Activated T-cell treated with anti-CD3 and anti-CD28 coated beads for 24 hours (primary cell): ENCODE results near the gene ANKRD34C.

ENCODE experiments used
- DNase-seq: peaks from one replicate; pipeline ENCODE4 v3.0.0-alpha.2; 2020; ENCODE audit warnings: low read depth

Gene ANKRD34C

DNA sequence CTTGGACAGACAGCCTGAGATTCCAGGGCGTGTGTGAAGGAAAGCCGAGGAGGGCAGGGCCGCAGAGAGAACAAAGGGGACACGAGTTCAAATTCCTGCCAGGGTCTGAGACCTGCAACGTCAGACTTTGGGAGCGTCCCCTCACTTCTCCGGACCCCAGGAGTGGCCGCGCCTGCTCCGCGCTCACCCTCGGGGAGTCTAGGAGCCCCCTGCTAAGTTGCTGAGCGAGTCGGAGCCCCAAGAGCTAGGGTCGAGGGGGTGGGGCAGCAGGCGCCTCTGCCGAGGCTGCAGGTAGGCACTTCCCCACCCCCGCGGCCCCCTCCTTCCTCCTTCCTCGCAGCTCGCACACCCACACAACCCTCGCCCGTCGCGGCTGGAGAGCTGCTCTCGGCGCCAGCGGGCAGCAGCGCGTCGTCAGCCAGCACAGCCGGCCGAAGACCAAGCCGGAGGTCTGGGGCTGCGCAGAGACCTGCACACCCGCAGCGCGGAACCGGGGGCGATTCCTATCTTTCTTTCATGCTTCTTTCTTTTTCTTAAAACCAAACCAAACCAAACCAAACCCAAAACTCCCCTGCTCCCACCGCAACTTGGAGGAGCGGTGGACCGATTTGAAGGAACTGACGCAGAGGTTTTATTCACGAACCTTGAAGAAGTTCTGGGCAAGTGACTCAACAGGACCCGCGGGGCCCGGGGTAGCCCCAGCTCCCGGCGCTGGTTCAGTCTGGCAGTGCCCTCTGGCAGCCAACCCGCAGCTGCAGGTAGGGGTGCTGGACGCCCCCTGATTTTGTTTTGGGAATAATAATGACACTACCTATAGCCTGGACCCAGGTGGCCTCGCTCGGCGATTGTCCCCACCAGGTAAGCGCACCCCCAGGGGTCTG, at the start of gene ANKRD34C:
Gene ANKRD34C, plus strand, starts transcription at position 352 of the 881 bp plus-strand sequence. CDS start 10,563 bp downstream, outside the sequence.
- DNase-seq = no peak

DNA sequence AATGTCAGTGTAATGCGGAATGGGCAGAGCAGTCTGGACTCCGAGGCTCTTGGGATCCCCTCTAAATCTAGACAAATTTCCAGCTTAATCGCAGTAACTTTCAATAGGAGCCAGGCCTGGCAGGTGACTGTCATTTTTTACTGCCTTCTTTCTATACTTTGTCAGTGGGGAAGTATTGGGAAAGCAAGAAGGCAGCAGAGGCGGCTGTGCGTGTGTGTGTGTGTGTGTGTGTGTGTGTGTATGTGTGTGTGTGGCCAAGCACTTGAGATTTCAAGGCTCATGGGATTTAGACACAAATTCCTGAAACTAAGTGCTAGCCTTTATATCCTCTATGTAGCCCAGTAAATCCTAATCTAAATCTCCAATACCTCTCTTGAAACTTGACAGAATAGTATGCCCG, 49.3 kb upstream of the ANKRD34C start:
- no peak for DNase-seq

DNA sequence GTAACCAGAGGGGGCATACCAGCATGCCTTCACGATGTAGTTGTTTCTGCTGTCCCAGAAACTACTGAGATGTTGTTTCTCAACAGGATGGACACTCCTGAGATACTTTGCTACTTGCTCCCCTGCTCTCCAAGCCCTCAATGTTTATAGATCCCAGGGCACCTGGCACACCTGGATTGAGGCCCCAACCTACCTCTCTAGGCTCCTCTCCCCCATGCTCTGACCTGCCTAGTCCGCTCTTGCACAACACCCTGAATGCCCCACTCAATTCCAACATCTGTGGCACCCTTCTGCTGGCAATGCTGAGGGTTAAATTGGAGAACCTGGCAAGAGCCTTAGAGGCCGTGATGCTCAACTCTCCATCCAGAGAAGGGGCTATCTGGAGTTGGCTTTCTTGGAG, 42.5 kb upstream of the ANKRD34C start:
- DNase-seq = no peak

DNA sequence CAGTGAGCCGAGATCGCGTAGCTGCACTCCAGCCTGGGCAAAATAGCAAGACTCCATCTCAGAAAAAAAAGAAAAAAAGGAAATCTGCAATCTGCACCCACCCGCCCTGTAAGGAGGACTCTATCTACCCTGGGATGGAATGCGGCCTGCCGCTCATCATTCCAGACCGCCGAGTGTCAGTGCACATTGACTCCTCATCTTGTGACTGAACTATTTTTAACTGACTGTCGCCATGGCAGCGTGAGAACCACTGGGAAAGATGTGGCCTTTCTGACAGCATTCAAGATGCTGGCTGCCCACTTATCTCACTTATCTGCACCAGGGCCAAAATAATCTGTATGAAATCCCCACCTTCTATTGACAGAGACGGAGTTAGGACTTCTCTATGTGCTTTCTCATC, 38.8 kb upstream of the ANKRD34C start:
- DNase-seq = no peak

DNA sequence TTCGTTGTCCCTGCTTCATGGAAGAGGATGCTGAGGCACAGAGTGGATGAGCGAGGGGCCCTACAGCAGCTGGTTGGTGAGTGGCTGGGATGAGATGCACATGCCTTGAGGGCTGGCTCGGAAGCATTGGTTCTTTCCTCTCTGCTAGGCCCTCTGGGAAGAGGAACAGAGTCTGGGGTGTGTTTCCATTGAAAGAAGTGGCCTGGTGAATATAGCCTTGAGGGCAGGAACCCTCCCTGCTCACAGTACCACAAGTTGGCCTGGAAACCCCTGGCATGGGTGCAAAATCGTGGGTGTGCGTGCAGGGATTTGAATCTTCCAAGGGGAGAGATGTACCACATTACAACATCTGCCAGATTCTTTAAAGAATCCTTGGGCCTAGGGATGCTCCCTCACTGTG, 37.6 kb upstream of the ANKRD34C start:
- no peak for DNase-seq

DNA sequence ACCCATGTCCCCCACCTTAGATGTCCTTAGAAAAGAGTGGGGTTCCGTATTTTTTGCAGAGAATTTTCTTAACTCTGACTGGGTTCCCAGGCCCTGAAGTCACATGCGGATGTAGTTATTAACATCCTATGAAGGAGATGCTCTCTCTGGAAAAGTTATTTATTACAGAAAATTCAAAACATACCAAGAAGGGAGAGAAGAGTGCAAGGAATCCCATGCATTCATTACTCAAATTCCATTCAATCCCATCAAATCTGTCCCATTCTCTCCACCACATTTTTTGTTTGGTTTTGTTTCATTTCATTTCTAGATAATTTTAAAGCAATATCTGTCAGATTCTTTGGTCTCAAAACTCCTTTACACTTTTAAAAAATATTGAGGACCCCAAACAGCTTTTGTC, 34.3 kb upstream of the ANKRD34C start:
- no peak for DNase-seq

DNA sequence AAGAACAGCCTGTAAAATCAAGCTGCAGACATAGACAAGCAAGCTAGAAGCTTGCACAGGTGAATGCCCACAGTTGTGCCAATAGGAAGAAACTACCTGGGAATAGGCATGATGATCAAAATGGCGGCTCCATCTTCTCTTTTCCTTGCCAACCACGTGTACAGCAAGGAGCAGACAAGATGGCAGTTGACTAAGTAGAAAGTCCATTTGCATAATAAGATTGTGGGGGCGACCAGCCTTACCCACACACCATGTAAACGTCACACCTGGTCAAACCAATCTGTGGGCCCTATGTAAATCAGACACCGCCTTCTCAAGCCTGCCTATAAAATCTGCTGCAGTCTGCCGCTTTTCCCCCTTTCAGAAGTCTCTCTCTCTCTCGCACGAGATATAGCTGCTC, 25.1 kb upstream of the ANKRD34C start:
- DNase-seq = no peak

DNA sequence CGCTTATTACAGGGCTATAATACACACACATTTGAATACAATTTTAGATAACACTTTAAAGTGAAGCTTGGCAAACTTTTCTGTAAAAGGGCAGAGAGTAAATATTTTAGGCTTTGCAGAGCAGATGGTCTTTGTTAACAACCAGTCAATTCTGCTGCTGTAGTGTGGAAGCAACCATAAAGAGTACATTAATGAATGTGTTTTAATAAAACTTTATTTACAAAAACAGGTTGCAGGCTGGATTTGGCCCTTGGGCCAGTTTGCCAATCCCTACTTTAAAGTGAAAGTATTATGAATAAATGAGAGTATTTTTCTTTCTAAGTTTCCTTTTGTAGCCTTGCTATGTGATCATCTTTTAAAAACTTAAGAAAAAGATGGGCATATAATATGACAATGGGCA, 20.7 kb upstream of the ANKRD34C start:
- DNase-seq = no peak

DNA sequence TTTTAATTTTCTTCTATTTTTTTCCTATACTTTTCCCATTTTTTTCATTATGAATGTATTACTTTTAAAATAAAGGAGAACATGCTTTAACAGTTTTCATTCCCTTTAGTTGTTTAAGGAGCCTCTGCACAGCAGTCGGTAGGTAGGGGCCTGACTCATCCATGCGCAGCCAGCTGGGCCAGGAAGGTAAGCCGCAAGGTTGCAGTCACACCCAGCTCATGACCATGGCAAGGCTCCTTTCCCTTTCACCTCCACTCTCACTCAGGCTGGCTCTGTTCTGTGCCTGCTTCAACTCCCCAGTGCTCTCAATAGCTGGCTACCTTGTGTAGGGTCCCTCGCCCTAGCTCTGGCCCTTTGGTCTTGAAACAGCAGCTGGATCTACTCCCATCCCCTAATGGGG, 17.4 kb upstream of the ANKRD34C start:
- DNase-seq = no peak

DNA sequence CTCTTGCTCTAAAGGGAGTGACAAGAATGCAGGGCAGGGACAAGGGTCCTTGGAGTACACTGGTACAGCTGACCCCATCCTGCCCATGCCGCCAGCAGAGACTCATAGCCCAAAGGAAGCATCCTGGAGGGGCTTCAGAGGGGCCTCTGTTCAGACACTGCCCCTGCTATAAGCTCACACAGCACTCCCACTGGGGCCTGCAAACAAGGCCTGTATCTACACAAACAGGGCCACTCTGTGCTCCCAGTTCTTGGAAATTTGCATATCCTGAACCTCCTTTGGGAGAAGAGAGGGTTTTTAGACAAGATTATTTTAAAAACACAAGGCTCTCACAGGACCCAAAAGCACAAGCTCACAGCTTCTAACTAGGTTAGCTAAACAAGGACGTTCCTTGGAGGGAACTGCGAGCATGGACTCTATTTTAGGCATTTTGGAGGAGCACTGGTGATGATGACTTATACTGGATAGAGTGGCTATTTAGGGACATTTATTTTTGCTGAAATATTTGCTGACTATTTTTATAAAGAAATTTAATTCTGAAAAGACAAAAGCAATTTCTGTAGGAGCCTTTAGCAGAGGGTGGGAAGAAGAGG, 16.4 kb upstream of the ANKRD34C start:
- DNase-seq = no peak

DNA sequence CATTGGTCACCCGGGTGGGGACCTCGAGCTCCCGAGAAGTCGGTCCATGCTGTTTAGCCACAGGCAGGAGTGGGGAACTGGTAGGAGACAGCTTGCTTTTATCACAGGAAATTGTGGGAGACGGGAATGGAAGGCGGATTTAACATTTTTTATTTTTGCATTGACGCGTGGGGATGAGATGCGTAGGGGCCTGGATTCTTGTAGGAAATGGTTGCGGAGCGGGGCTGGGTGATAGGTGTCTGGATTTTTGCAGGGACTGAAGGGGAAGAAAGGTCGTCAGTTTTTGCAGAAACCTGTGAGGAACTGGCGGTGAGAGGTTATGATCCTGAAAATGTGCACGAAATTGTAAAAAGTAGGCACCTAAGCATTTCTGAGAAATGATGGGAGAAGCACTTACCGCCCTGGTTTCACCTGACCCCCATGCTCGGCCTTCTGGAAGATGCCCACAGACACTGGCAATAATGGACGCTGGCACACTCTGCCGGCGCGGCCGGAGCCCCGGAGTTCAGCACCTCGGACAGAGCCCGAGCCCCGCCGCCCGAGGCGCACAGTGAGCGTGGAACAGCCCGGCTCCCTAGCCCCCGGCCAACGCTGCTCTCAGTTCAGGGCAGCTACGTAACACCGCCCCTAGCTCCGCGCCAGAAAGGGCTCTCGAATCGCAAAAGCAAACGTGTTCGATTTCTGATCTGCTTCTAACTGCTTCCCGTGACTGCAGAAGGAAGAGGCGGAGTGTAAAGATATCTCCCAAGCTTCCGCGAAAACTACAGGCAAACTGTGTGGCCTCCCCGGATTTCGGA, 928 bp downstream of the ANKRD34C start:
- DNase-seq = no peak

DNA sequence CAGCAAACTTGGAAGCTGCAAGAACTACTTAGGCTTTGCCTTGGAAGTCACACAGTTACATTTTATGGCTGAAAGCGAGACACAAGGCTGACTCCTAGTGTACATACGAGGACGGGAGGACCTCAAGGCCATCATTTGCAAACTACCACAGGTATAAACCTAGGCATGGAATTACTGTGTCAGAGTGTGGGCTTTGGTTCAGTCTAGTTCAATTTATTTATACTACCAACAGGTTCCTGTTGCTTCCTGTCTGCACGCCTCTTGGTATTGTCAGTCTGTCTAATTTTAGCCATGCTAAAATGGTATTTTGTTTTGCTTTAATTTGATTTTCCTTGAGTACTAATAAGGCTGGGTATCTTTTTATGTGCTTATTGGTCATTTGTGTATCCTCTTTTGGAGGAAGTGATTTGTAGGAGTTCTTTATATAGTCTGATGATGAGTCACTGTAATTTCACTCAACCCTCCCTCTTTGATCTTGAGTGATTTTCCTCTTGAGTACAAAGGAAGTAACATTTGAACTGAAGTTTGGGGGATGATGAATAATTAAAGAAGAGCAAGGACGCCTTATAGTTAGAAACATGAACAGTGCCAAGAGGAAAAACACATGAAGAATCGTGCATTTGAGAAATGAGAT, 8.2 kb downstream of the ANKRD34C start:
- no peak for DNase-seq

DNA sequence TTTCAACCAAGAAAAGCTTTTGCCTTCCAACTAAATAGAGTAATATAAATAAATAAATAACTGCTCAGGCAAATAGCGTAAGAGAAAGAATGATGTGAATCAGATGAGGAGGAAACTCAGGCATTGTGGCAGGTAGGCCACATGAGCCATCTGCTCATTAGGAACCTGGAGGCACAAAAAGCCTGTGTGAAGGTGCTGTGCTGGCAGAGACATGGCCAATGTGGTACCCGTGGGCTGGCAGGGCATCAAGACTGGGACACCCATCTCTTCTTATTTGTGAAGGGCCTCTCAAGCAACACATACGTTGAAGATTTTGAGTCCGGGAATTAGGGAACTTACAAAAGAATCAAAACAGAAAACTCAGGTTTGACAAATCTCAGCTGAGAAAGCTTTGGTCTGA, 9.5 kb downstream of the ANKRD34C start:
- no peak for DNase-seq

DNA sequence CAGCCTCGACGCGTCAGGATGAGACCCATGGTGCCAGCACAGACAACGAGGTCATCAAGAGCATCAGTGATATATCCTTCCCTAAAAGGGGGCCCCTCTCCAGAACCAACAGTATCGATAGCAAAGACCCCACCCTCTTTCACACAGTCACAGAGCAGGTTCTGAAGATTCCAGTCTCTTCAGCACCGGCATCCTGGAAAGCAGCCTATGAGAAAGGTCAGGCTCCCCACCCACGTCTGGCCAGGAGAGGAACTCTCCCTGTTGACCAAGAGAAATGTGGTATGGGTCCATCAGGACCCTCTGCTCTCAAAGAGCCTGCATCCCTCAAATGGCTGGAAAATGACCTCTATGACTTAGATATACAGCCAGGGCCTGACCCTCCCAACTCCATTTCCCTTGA, 11.6 kb downstream of the ANKRD34C start:
- no peak for DNase-seq

DNA sequence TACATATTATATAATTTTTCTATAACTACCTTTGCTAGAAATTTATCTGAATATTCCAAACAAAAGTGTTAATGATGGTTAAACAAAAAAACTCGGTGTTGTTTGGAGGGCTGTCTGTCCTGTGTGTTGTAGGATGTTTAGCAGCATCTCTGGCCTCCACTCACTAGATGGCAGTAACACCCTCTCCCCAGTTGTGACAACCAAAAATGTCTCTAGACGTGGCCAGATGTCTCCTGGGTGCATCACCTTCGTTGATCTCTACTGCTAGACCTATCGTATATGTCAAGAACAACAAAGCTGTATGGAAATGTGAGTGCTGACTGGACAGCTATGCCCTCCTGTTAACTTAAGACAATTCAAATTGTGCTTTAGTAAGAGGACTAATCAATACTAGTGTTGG, 14.1 kb downstream of the ANKRD34C start:
- no peak for DNase-seq

DNA sequence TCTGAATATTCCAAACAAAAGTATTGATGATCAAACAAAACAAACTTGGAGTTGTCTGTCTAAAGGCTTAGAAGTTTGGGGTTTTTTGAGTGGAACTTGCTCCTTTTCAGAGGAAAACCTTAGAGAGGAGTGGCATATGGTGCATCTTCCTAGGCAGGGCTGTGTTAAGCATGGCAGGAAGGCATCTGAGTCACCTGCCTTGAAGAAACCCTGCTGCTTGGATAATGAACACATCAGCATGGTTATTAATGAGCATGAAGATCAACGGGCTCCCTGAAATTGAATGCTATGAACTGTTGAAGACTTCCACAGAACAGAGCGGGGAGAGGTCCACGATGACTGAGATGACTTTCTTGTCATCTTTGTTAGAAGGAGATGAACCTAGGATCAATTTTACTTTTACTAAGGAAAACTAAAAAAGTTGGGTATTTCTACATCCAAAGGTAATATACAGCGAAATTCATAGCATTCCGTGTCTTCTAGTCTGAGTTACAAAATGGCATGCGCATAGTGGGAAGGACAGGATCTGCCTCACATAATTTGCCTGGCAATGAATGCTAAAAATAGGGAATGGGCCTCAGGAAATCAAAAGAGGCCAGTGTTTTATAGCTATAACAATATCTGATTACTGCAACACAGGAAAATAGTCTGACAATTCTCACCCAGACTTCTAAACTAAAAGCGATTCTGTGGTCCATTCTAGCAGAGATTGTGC, 16.8 kb downstream of the ANKRD34C start:
- DNase-seq = no peak

DNA sequence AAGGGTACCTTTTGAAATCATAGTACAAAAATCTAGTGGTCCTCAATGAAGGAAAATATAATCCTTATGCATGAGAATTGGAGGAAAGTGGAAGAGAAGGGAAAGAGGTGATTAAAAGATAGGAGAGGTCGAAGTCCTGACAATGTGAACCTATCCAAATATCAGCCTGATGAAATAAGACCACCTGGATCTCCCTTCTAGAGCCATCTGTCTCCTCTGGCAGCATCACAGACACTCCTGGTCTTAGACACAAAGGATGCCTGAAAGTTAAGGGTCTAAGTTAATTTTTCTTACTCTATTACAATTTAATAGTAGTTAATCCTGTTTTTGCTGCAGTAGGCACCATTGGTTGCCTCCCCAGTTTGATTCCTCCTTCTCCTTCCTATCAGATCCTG, 17.3 kb downstream of the ANKRD34C start:
- no peak for DNase-seq

DNA sequence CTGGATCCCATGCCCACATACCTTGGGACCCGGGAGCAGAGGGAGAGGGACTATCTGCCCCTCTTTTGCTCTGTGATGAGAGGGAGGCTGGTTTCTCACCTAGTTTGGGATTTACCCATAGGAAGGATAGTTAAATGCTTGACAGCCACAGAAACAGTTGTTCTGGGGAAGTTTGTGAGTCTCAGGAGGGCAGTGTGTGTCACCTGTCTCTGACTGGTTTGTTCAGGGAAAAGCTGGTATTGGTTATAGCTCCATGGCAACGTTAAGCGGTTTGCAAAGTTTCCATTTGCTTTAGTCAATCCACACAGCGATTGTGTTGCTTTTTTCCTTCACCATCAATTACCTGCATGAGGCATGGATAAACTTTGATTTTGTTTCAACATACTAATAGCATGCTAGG, 24.7 kb downstream of the ANKRD34C start:
- no peak for DNase-seq

DNA sequence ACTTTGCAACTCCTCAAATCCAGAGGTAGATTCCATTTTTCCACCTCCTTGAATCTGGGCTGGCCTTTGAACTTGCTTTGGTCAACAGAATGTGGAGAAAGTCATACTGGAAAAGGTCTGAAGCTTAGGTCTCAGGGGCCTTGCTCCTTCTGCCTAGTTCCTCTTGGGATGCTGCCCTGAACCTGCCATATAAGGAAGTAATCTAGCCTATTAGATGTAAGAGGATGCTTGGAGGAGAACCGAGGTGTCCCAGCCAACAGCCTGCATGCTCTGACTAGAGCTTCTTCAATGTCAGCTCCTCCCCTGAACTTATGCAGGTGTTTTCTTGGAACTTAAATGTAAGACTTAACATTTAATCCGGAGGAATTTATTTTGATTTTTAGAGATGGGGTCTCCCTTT, 26.4 kb downstream of the ANKRD34C start:
- DNase-seq = no peak

DNA sequence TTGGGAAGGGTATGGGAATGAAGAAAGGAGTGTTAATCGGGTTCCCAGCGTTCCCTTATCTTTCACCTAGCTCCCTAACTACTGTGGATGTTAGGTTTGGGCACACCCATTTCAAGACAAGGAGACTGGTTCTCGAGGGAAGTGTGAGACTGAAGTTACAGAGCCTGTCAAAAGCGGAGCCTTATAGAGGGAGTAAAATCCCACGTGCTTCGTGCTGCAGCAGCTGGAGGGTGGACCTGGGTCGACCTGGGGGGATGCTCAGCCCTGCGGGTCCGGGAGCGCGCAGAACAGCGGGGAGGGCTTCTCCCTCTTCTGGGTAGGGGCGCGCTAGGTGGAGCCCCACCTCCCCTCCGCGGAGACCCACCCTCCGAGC, 28.1 kb downstream of the ANKRD34C start:
- DNase-seq = no peak

DNA sequence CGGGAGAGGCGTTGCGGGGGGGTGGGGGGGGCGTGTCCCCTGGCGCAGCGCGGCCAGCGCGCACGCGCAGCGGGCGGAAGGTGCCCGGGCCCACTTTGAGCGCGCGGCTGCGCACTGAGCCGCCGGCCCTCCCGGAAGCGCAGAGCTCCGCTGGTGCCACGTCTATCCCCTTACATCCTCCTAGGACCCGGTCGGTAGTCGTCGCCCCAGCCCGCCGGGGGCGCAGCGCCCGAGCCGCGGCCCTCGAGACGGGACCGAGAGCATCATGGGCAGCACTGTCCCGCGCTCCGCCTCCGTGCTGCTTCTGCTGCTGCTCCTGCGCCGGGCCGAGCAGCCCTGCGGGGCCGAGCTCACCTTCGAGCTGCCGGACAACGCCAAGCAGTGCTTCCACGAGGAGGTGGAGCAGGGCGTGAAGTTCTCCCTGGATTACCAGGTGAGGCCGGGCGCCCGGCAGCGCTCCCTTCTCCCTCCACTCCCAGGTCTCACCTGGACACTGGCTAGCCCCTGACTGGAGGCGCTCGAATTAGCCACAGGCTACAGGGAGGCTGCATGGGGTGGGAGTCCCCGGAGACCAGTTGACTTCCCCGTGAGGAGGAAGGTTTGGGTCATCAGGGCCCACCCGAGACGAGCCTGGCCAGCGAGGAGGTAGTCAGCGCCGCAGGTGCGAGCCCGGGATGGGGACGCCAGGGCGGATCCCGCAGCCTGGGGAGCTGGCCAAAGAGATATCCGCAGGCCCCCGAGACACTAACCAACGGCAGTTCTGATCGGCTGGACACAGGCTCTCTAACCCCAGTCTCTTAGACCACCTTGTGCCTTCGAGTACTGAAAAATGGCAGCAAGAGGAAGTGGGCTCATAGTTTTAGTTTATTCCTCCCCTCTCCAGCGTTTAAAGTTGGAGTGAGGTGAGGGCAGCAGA, 28.7 kb downstream of the ANKRD34C start, which contains the start of gene TMED3:
Gene TMED3, plus strand, starts transcription at position 128 of the 916 bp plus-strand sequence. Its CDS starts 138 bp downstream, at position 266.
- DNase-seq = peak; percentile 79
